ENCODE results near the gene EHF. TPM values are rescaled to one million over a fixed set of nuclear protein-coding genes. Genes with fewer than 3 reads are reported as not detected.

The EHF gene
- total and polyA plus RNA-seq, 7 donors = 0.04 to 0.20 (median 0.13) TPM; not detected in 1

- Histone ChIP-seq H3K9me3 (no peaks in the 10 kb centered on the region), H3K27ac (no peak overlapping the region), H3K27me3 (ENCODE audit: insufficient read depth in 3 of 3, low read length in 2 of 3) (no peaks in the 10 kb centered on the region), H3K36me3 (ENCODE audit: insufficient read depth in 1 of 2, low read depth in 1 of 2) (no peaks in the 10 kb centered on the region), H3K4me3 (no peak overlapping the region), H3K4me1 (peaks cover 17% of the 10 kb centered on the region)
- TF ChIP-seq CTCF (IDR thresholded peaks at IDR 0.05) = no peak
- no peak for ATAC-seq
- intact Hi-C loops (cut with DNase I) = loop anchor here (10.0 kb wide), 2 partner anchors 104 to 254 kb away; no protein-coding TSS in a partner anchor
- DNase-seq = no peak
- WGBS, 3 donors = 72 to 75% (median 73%) methylated on average over 6 of the region's 6 CpGs
Measured at GRCh38 chr11:34650528-34650927, 29.6 kb downstream of the EHF start.

- no peak for TF ChIP-seq CTCF (IDR thresholded peaks at IDR 0.05)
- no peaks in the 10 kb centered on the region for H3K36me3 ChIP-seq (ENCODE audit: insufficient read depth in 1 of 2, low read depth in 1 of 2)
- WGBS, 3 donors = 72 to 82% (median 76%) methylated on average over 3 of the region's 3 CpGs
- H3K4me1 ChIP-seq = peaks cover 19% of the 10 kb centered on the region
- intact Hi-C loops (cut with DNase I) = loop anchor here (10.0 kb wide), 2 partner anchors 103 to 253 kb away; no protein-coding TSS in a partner anchor
- H3K4me3 ChIP-seq = no peak overlapping the region
- no peak for ATAC-seq
- no peaks in the 10 kb centered on the region for H3K9me3 ChIP-seq
- no peak overlapping the region for H3K27ac ChIP-seq
- DNase-seq = no peak
- no peaks in the 10 kb centered on the region for H3K27me3 ChIP-seq (ENCODE audit: insufficient read depth in 3 of 3, low read length in 2 of 3)
Measured at GRCh38 chr11:34651551-34651950, 30.7 kb downstream of the EHF start.

GRCh38 chr11:34652191-34652973 is 31.5 kb downstream of the EHF start:
- intact Hi-C loops (cut with DNase I) = loop anchor here (10.0 kb wide), 2 partner anchors 102 to 252 kb away; no protein-coding TSS in a partner anchor
- Histone ChIP-seq H3K27ac (no peak overlapping the region), H3K27me3 (ENCODE audit: insufficient read depth in 3 of 3, low read length in 2 of 3) (no peaks in the 10 kb centered on the region), H3K9me3 (no peaks in the 10 kb centered on the region), H3K4me3 (no peak overlapping the region), H3K4me1 (peaks cover 19% of the 10 kb centered on the region), H3K36me3 (ENCODE audit: insufficient read depth in 1 of 2, low read depth in 1 of 2) (no peaks in the 10 kb centered on the region)
- TF ChIP-seq CTCF (IDR thresholded peaks at IDR 0.05) = no peak
- ATAC-seq (no peak), DNase-seq (no peak)
- WGBS, 3 donors = 83 to 88% (median 86%) methylated on average over 6 of the region's 6 CpGs

- H3K4me1 ChIP-seq = peaks cover 19% of the 10 kb centered on the region
- DNase-seq = no peak
- H3K27ac ChIP-seq = peak overlapping the region; percentile 85
- no peaks in the 10 kb centered on the region for H3K27me3 ChIP-seq (ENCODE audit: insufficient read depth in 3 of 3, low read length in 2 of 3)
- H3K36me3 ChIP-seq (ENCODE audit: insufficient read depth in 1 of 2, low read depth in 1 of 2) = no peaks in the 10 kb centered on the region
- TF ChIP-seq CTCF (IDR thresholded peaks at IDR 0.05) = no peak
- no peaks in the 10 kb centered on the region for H3K9me3 ChIP-seq
- no peak for ATAC-seq
- intact Hi-C loops (cut with DNase I) = loop anchor here (10.0 kb wide), 2 partner anchors 102 to 252 kb away; no protein-coding TSS in a partner anchor
- 87 to 94% (median 90%) methylated on average over 3 of the region's 3 CpGs for WGBS, 3 donors
- no peak overlapping the region for H3K4me3 ChIP-seq
Measured at GRCh38 chr11:34653031-34653430, 32.1 kb downstream of the EHF start.
